ENCODE data around the gene CYB5RL.

The CYB5RL gene

DNA sequence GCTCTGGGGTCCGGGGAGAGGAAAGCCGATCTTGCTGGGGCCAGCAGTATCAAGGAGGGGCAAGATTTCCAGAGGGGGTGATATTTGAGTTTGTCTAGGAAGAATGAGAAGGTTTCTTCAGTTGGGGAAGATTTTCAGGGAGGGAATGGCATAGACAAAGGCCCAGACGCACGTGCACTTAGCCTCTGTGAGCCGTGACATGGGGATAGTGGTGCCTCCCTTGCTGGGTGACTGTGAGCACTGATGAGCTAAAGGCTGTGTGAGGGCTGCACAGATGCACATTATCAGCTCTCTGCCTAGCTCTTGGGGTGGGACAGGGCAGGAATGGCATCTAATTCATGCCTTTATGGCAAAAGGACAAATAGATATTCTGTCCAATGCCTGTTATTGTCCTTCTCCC is 48.8 kb downstream of the CYB5RL start:
- TF ChIP-seq CTCF (IDR thresholded peaks at IDR 0.05; ENCODE audit: low read depth, low read length), result no peak

More for the DNA sequence above, 48.8 kb downstream of the CYB5RL start:
- no peak overlapping the region for H3K4me3 ChIP-seq (ENCODE audit: low read depth, low read length)
